ENCODE data around the gene CD8A.

Gene CD8A

DNA sequence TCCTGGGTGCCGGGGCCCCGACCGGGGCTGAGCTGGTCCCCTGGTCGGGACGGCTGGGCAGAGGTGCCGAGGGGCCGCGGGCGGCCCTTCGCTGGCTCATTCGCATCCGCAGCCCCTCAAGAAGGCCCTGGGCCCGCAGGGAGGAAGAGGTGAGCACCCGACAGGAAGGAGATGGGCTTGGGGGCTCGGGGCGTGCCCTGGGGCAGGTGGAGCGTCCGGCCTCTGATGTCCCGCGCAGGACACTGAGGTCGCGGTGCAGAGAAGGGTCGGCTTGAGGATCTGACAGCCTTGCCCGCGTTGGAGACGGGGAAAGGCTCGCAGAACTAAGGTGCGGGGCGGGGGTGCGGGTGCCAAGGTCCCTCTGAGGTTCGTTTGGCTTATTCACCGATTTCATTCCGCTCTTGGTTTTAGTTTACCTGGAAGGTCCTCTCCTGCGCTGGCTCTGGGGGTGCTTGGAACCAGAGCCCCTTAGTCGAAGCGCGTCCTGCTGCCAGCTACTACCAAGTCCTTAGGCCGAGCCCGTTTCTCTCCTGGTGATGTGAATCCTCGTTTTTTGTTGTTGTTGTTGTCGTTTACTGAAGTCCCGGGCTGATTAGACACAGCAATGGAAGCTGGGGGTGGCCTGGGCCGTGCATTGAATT, 18.9 kb upstream of the CD8A start:
- no peak for DNase-seq (ENCODE audit: low spot score)

DNA sequence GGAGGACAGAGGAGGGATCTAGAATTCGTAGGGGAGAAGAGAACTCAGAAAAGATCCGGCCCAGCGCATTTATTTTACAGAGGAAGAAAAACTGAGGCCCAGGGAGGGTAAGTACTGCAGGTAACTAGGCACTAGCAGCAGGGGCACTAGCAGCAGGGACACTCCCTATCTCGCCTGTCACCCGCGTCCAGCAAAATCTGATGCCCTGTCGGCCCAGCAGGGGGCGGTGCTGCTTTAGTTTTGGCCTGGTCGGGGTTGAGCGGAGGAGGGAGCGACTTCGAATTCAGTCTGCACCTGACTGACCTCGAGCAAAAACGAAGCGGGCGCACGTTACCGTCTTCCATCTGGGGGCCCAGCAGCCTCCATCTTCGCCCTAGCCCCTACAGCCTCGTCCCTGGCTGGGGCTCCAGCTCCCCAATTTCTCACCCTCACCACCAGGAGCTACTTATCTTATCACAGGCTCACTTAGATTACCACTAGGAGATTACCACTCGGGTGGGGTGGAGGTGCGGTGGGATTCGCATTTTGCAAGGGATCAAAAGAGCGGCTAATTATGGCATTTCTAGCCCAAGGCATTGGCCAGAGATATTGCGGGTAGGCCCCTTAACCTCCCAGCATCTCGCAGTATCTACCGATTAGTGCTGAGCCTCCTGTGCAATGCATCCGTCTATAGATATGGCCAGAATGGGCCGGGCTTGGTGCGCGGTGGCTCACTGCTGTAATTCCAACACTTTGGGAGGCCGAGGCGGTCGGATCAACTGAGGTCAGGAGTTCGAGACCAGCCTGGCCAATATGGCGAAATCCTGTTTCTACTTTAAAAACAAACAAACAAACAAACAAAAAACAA, 17.8 kb upstream of the CD8A start:
- peak; percentile 90 for DNase-seq (ENCODE audit: low spot score)

DNA sequence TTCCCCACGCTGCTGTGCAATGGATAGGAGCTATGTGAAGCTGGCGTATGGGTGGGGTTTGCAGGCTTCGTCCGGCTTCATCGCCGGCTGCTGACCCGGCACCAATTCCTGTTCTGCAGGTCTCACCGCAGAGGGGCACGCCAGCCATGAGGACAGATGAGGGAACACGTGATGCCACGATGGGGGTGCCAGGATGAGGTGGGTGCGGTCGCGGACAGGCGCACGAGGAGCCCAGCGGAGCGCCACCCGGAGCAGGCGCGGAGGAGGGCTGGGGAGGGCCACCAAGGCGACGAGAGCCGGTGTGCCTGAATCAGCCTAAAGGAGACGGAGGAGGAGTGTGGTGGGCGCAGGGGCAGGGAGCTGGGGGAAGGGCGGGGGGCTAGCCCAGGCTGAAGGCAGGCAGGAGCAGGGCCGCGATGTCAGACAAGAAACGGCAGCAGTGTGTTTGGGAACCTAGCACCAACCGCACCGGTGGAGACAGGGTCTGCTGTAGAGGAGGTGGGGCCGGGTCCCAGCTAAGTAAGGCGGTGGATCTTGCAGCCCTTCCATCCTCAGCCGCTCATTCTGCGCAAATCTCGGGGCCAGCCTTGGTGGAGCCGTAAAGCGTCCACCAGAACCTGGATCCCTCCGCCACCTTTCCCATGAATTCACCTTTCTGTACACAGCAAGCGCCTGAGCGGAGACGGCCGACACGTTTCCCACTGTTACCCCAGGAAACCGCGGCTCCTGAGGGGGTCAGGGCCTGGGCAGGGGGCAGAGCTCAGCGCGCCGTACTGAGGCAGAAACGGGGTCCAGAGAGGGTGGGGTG, 17.0 kb upstream of the CD8A start:
- DNase-seq (ENCODE audit: low spot score): peak; percentile 82

DNA sequence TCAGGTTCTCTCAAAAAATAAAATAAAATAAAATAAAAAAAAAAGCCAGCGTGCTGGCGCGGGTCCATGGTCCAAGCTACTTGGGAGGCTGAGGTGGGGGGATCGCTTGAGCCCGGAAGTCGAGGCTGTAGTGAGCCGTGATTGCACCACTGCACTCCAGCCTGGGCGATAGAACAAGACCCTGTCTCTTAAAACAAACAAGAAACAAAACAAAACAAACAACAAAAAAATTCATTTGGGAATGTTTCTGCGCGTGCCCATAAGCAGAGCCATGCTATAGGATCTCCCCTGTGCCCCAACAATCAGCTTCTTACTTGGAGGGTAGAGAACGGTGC, 16.4 kb upstream of the CD8A start:
- DNase-seq (ENCODE audit: low spot score): no peak

DNA sequence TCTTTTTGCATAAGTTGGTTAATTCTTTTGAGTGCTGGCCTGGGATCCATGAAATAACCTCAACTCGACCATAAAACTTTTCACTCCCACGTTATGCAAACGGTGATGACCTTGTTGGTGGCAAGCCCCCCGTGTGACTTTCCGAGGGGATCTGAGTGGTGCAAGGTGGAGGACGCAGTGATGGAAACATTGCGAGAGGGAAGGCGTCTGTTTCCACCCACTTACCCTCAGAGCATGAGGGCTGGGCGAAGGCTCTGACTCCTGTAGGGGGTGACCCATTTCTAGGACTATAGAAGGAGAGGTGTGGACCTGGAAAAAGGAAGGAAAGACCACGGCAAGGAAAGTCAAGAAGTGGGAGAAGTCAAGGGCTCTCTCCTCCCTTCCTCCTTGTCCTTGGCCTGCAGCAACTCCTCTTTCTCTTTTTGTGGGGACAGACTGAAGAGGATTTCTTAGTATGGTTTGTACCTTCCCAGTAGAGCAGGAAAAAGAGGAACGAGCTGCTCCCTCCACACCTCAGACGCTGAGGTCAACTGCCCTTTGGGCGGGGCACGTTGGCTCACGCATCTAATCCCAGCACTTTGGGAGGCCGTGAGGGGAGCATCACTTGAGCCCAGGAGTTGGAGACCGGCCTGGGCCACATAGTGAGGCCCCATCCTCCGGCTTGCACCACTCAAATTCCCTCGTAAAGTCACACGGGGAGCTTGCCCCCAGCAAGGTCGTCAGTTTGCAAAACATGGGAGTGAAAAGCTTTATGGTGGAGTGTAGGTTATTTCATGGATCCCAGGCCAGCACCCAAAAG, 15.5 kb upstream of the CD8A start:
- no peak for DNase-seq (ENCODE audit: low spot score)

DNA sequence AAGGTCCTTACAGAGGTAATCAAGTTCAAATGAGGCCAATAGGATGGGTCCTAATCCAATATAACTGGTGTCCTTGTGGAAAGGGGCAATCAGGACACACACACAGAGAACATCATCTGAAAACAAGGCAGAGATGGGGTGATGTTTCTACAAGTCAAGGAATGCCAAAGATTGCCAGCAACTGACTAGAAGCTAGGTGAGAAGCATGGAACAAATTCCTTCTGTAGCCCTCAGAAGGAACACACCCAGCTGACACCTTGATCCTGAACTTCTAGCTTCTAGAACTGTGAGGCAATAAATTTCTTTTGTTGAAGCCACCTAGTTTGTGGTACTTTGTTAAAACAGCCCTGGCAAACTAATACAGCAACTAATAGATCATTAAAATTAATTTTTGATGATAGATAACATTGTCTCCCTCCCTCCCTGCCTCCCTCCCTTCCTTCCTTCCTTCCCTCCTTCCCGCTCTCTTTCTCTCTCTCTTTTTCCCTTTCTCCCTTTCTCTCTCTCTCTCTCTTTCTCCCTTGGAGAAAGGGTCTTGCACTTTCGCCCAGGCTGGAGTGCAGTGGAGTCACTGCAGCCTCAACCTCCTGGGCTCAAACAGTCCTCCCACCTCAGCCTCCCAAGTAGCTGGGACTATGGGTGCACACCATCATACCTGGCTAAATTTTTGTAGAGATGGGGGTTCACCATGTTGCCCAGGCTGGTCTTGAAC, 10.3 kb upstream of the CD8A start:
- DNase-seq (ENCODE audit: low spot score): no peak

DNA sequence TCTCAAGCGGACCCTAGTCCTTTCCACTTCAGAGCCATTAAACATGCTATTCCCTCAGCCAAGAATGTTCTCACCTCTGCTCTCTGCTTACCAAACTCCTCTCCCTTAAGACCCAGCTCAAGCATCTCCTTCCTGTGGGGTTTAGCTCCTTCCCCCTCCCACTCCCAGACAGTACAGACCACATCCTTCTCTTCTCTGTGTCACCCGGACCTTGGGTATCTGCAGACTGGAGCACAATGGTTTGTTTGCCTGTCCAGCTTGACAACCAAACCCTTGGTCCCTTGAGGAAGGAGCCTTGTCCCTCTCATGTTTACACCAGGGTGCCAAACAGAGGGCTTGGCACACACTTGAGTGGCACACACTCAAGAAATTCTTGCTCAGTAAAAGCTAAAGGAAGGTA, 4.1 kb upstream of the CD8A start:
- no peak for DNase-seq (ENCODE audit: low spot score)

DNA sequence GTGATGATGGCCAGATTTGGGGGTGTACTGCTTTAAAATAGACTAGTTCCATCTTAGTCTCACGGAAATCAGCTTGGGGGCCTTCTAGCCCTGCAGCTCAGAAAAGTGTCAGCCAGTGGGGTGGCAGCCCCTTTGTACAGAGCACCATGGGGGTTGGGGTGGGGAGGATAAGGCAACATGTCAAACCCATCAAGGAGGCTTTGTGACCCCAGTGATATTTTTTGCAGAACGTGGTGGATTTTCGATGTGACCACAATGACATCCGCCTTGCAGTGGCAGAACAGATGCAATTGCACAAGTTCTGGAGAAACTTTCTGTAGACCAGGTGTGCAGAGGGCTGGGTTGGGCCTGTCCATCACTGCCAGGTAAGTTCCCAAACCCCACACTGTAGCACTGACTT, 3.0 kb upstream of the CD8A start:
- DNase-seq (ENCODE audit: low spot score): no peak

DNA sequence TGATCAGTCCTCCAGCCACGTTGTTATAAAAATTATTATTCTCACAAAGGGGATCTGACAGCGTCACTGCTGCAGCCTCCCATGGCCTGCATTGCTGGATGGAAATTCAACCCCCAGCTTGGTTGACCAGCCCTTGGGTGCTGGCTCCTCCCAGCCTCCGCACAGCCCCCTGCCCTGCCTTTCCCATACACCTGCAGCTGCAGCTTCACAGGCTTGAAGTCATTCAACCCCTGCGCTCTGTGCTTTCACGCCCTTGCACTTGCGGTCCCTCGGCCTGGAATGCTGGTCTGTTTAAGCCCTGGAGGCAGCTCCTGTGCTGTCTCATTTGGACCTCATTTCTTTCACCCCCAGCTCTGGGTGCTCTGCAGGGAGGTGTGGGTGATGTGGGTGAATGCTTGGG, 860 bp upstream of the CD8A start:
- DNase-seq (ENCODE audit: low spot score): peak; percentile 20

DNA sequence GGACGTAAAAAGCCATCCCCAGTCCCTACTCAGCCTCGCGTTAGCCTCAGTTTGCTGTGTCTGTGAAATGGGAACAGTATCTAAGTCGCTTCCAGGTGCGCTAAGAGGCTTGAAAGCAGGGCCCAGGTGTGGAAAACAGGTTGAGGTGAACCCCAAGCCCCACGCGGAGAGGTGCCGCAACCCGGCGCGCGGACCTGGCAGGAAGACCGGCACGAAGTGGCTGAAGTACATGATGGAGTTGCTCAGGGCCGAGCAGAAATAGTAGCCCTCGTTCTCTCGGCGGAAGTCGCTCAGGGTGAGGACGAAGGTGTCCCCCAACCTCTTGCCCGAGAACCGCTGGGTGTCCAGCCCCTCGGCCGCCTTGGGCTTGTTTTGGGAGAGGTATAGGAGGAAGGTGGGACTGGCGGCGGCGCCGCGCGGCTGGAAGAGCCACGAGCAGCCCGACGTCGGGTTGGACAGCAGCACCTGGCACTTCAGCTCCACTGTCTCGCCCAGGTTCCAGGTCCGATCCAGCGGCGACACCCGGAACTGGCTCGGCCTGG, 508 bp downstream of the CD8A start:
- DNase-seq (ENCODE audit: low spot score): no peak

DNA sequence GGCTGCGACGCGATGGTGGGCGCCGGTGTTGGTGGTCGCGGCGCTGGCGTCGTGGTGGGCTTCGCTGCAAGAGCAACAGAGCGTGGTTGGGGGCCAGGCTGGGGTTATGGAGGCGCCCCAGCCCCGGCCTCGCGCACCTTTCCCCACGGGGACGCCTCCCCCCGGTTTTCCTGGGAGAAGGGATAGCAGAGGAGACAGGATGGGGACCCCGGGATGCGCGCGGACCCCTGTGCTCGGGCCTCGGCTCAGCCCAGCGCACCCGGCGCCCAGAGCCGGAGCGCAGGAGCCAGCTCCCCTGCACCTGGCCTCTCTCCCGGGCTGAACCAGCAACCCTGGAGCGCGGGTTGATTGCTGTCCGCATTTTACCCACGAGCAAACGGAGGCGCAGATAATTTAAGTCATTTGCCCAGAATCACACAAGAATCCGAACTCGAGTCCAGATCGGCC, 1.0 kb downstream of the CD8A start:
- DNase-seq (ENCODE audit: low spot score): no peak

DNA sequence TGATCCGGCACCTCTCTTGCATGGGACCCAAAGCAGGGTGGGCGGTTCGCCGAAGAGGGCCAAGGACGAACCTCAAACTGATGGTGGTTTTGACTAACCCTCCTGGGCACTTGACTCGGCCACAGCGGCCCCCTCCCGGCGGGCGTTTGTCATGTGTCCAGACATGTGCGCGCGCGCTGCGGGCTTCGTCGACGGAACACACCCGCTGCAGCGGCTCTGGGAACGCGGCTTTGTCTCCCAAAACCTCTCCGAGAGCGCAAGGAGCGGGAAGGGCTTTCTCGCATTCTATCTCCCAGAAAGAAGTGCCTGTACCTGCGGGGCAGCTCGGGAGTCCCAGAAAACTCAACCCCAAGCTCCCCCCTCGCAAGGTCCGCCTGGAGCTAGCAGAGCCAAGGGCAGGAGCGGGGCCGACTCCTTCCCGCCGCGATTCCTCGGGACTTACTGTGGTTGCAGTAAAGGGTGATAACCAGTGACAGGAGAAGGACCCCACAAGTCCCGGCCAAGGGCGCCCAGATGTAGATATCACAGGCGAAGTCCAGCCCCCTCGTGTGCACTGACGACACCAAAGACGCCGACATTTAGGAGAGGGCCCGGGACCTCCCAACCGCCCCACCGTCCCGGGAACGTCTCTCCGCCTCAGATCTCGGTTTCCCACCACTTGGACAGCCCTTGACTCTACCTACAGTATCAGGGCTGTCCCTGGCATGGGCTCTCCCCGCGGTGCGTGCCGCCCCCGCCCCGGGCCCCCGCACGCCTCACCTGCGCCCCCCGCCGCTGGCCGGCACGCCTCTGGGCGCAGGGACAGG, 1.6 kb downstream of the CD8A start:
- no peak for DNase-seq (ENCODE audit: low spot score)

DNA sequence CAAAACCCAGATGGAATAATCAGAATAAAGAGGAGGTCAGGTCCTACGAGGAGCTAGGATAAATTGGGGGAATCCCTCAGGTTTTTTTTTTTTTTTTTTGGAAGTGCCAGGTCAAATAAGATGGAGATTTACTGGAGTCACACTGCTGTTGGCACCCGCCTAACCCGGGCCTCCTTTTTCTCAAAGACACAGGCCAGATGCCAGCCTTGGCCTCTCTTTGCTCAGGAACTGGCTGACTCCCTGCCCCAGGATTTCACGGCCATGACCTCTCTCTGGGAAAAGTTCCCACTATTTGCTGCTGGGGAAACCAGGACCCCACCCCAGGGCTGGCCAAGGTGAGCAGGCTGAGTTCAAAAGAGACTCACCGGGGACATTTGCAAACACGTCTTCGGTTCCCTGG, 2.5 kb downstream of the CD8A start:
- DNase-seq (ENCODE audit: low spot score): no peak

DNA sequence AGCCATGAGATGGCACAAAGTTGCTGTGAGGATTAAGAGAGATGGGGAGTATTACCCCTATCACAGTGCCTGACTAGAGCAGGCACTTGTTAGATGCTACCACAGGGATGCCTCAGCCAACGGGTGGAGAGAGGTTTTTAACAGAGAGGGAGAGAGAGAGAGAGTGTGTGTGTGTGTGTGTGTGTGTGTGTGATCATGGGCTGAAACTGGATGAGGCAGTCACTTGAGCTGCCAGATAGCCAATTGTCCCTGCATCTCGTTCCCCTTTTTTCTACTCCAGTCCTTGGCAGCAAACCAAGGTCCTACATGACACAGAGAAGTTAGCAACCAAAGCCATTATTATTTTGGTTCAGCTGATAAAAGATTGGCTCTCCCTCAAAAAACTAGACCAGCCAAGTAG, 3.0 kb downstream of the CD8A start:
- DNase-seq (ENCODE audit: low spot score): no peak

DNA sequence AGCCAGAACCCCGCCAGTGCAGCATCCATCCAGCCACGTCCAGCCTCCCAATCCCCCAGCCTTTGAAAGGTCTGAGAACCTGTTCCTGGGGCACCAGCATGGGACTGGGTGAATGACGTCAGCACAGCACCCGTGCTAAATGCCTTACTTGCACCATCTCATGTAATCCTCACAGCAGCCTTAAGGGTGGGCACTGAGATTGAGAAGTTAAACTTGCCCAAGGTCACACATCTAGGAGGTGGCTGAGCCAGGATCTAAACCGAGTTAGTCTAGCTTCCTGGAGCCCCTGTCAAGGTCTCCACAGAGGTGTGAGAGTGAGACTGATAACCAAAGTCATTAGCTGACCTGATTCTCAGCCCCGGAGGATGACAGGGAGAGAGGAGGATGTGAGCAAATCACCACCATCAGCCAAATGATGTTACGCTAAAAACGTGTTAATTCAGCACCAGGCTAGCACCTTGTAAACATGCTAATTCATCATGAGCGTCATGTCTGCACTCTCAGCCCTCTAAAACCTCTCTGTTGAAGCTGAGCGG, 4.6 kb downstream of the CD8A start:
- DNase-seq (ENCODE audit: low spot score): no peak

DNA sequence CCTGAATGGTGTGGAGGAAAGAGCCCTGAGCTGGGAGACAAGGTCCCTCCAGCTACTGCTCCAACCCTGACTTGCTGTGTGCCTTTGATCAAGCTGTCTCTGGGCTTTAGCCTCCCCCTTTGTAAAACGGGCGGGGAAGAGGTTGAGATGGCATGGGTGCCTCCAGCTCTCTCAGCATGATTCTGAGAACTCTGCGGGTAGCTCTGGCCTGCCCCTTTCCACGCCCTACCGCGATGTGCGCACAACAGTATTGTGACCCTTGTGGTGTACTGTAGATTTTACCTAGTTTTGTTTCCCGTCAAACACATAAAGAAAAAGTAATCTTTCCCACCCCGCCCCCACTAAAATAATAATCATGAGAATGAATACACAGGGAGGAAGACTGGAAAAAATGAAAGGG, 5.3 kb downstream of the CD8A start:
- no peak for DNase-seq (ENCODE audit: low spot score)

DNA sequence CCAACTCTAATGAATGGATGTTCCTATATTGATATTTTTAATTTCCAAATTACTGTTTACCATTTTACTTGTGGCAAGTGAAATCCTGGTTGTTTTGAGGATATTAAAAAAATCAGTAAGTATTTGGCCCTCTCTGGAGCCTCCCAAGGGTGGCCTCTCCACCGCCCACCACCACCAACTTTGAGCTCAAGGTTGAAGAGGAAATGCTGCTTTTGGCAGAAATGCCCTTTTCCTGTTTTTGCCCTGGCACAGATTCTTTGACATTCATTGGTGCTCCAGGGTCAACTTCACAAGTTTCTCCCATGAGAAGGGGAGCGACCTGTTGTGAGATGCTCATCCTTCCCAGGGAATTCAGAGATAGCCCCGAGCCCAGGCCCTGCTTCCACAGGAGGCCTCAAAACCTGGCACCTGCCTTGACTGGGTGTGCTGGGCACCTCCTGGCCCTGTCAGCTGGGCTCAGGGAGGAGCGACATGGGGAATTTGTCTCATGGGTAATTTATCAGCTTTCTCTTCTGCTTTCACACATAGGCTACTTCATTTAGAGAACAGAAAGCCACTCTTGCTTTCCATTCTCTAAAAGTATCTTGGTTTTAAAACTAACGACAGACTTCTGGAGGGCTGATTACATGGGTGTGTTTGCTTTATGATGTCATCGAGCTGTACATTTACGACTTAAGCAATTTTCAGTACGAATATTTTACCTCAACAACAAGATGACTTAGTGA, 6.9 kb downstream of the CD8A start:
- DNase-seq (ENCODE audit: low spot score): no peak

DNA sequence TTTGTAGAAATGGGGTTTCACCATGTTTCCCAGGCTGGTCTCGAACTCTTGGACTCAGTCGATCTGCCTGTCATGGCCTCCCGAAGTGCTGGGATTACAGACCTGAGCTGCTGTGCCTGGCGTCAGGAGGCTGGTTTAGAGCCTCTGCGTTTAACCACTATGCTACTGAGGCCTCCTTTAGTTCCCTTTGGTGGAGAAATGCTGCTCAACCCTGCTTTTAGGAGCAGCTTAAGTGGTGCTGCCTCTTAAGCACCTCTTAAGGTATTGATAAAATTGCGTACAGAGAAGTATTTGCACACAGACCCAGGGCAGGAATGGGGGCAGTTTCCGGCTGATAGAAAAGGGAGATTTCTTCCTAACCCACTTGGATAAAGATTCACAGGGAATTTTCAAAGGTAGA, 8.0 kb downstream of the CD8A start:
- DNase-seq (ENCODE audit: low spot score): no peak

DNA sequence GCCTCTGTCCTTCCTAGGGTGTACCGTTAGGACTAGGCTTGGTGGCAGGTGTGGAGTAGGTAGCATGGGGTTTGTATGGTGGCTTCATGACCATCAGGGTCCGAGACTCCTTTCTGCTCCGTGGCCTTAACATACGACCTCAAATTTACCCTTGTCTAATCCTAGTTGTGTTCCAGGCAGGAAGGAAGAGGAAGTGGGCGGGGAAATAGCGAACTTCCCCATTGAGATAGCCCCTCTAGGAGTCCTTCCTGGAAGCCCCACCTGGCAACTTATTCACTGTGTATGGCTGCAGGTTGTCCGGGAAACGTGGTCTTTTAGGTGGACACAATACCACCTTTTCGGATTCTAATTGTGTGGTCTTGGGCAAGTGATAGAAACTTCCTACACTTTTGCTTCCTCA, 9.3 kb downstream of the CD8A start:
- DNase-seq (ENCODE audit: low spot score): no peak

Measured in SK-N-DZ (cell line).